ENCODE results near the gene UBR4.
"Not testable (repeated sequence)": the region's sequence is repeated elsewhere in the genome, so short reads cannot be mapped to it uniquely, and the experiment has no call there.

UBR4 gene

GRCh38 chr1:19232524-19232846 is 22.4 kb upstream of the UBR4 start:
- H3K4me3 ChIP-seq (ENCODE audit: low read depth, low read length), result no peak overlapping the region
- TF ChIP-seq MYC (IDR thresholded peaks at IDR 0.05; ENCODE audit: low read depth, low read length), result no peak
- DNase-seq (ENCODE audit: low read depth), result no peak

- DNase-seq (ENCODE audit: low read depth); H3K4me3 ChIP-seq (ENCODE audit: low read depth, low read length): not testable (repeated sequence)
These were observed 21.9 kb upstream of the UBR4 start for GRCh38 chr1:19231736-19232523.

- H3K4me3 ChIP-seq (ENCODE audit: low read depth, low read length), result no peak overlapping the region
- TF ChIP-seq CTCF (IDR thresholded peaks at IDR 0.05; ENCODE audit: low read depth, low read length) (no peak), MAX (IDR thresholded peaks at IDR 0.05; ENCODE audit: low read depth, low read length) (no peak), MYC (IDR thresholded peaks at IDR 0.05; ENCODE audit: low read depth, low read length) (no peak), POLR2A (IDR thresholded peaks at IDR 0.05; ENCODE audit: extremely low read depth, insufficient read length) (no peak)
These were observed 19.8 kb upstream of the UBR4 start for GRCh38 chr1:19229828-19230325.

GRCh38 chr1:19229229-19229628 is 19.2 kb upstream of the UBR4 start:
- H3K4me3 ChIP-seq (ENCODE audit: low read depth, low read length), result no peak overlapping the region
- TF ChIP-seq MYC (IDR thresholded peaks at IDR 0.05; ENCODE audit: low read depth, low read length) (no peak), CTCF (IDR thresholded peaks at IDR 0.05; ENCODE audit: low read depth, low read length) (no peak)
- DNase-seq (ENCODE audit: low read depth), result no peak

More at GRCh38 chr1:19229828-19230325, 19.8 kb upstream of the UBR4 start:
- no peak for DNase-seq (ENCODE audit: low read depth)

- DNase-seq (ENCODE audit: low read depth), result peak; percentile 12
- TF ChIP-seq MAX (IDR thresholded peaks at IDR 0.05; ENCODE audit: low read depth, low read length), result no peak
- TF ChIP-seq CTCF (IDR thresholded peaks at IDR 0.05; ENCODE audit: low read depth, low read length), result no peak
- TF ChIP-seq MYC (IDR thresholded peaks at IDR 0.05; ENCODE audit: low read depth, low read length), result no peak
- no peak for TF ChIP-seq POLR2A (IDR thresholded peaks at IDR 0.05; ENCODE audit: extremely low read depth, insufficient read length)
- H3K4me3 ChIP-seq (ENCODE audit: low read depth, low read length), result no peak overlapping the region
These were observed 13.1 kb upstream of the UBR4 start for GRCh38 chr1:19222979-19223824.

- no peak overlapping the region for H3K4me3 ChIP-seq (ENCODE audit: low read depth, low read length)
- no peak for DNase-seq (ENCODE audit: low read depth)
- no peak for TF ChIP-seq MYC (IDR thresholded peaks at IDR 0.05; ENCODE audit: low read depth, low read length)
- no peak for TF ChIP-seq CTCF (IDR thresholded peaks at IDR 0.05; ENCODE audit: low read depth, low read length)
- TF ChIP-seq POLR2A (IDR thresholded peaks at IDR 0.05; ENCODE audit: extremely low read depth, insufficient read length), result no peak
These were observed 12.5 kb upstream of the UBR4 start for GRCh38 chr1:19222573-19222972.

- no peak for TF ChIP-seq POLR2A (IDR thresholded peaks at IDR 0.05; ENCODE audit: extremely low read depth, insufficient read length)
- no peak for TF ChIP-seq MAX (IDR thresholded peaks at IDR 0.05; ENCODE audit: low read depth, low read length)
- TF ChIP-seq CTCF (IDR thresholded peaks at IDR 0.05; ENCODE audit: low read depth, low read length), result no peak
- no peak for TF ChIP-seq MYC (IDR thresholded peaks at IDR 0.05; ENCODE audit: low read depth, low read length)
- no peak overlapping the region for H3K4me3 ChIP-seq (ENCODE audit: low read depth, low read length)
- peak; percentile 48 for DNase-seq (ENCODE audit: low read depth)
These were observed 10.9 kb upstream of the UBR4 start for GRCh38 chr1:19220991-19221390.
